GM12891 (cell line): ENCODE results near the gene KCNG2.

Source experiments
- PAX5 ChIP-seq: IDR thresholded peaks from 2 replicates; pipeline ENCODE4 v1.6.1; 2011; ENCODE audit warnings: low read length, moderate library complexity, mild to moderate bottlenecking; ENCODE audit not compliant: insufficient read depth, severe bottlenecking
- POLR2A ChIP-seq: IDR thresholded peaks from 2 replicates; pipeline ENCODE4 v1.6.1; 2011; ENCODE audit warnings: low read depth, low read length, control low read depth
- POLR2AphosphoS5 ChIP-seq: IDR thresholded peaks from 2 replicates; pipeline ENCODE4 v1.6.1; 2011; ENCODE audit warnings: low read depth, low read length, control low read depth
- SPI1 ChIP-seq: IDR thresholded peaks from 2 replicates; pipeline ENCODE4 v1.6.1; 2011; ENCODE audit warnings: low read depth, low read length, control low read depth
- TAF1 ChIP-seq: IDR thresholded peaks from 2 replicates; pipeline ENCODE4 v1.6.1; 2011; ENCODE audit warnings: low read depth, low read length, control low read depth

DNA sequence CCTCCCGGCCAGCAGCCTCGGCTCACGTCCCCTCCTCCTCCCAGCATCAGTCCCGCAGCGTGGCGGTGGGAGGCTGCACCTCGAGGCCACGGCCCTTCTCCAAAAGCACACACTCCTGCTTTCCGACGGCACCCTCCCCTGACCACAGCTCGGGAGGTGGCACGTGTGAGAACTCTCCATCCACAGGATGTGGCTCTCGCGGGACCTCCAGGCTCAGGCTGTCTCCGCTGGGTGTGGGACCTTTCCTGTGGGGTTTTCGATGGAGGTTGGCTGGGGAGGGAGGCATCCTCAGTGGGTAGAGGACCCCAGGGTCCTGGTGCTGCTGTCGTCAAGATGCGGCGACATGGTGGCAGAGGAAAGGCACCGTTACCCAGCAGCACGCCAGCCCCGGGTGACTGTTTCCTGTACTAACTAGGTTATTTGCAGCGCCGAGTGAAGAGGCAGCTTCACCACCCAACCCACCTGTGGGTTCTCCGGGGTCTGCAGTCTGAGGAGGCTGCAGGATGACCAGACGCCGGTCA is 42.8 kb upstream of the KCNG2 start:
- no peak for TF ChIP-seq POLR2AphosphoS5
- TF ChIP-seq SPI1: no peak
- TF ChIP-seq PAX5: no peak
- no peak for TF ChIP-seq POLR2A
- TF ChIP-seq TAF1: no peak
